SU-DHL-6 (cell line): ENCODE results near the gene RSPH1.

Experiments used
- H2AFZ ChIP-seq: fragments of 200-600 bp; sonication (generic); 2 replicates; pipeline ENCODE4 v1.6.1; 2014; ENCODE audit warnings: low read depth, mild to moderate bottlenecking, moderate library complexity, mixed read lengths, antibody characterized with exemption, low read length; ENCODE audit not compliant: severe bottlenecking
- H3F3A ChIP-seq: fragments of 200-600 bp; shearing (Covaris generic); 2 replicates; pipeline ENCODE4 v1.6.0; 2016; ENCODE audit warnings: antibody characterized with exemption, mild to moderate bottlenecking; ENCODE audit not compliant: insufficient read depth
- H3K27ac ChIP-seq: fragments of 200-600 bp; sonication (generic); 2 replicates; pipeline ENCODE4 v1.5.1; 2016; ENCODE audit warnings: low read depth, mild to moderate bottlenecking, low read length, moderate library complexity, mixed read lengths
- H3K27me3 ChIP-seq: fragments of 200-600 bp; sonication (generic), shearing (Covaris generic); 2 replicates; pipeline ENCODE4 v1.6.0; 2014; ENCODE audit warnings: mild to moderate bottlenecking, low read length
- H3K36me3 ChIP-seq: fragments of 200-600 bp; sonication (generic); 2 replicates; pipeline ENCODE4 v1.6.1; 2014; ENCODE audit warnings: mild to moderate bottlenecking, low read length, mixed read lengths
- H3K4me2 ChIP-seq: fragments of 300-600, 200-600 bp; shearing (Covaris generic), sonication (generic); 2 replicates; pipeline ENCODE4 v1.6.0; 2014; ENCODE audit warnings: low read length, low read depth, mild to moderate bottlenecking; ENCODE audit not compliant: poor library complexity, severe bottlenecking
- H3K4me3 ChIP-seq: fragments of 200-600 bp; sonication (generic); 2 replicates; pipeline ENCODE4 v1.5.1; 2014; ENCODE audit warnings: antibody characterized with exemption, low read length, mild to moderate bottlenecking, mixed read lengths; ENCODE audit not compliant: insufficient read depth, poor library complexity, severe bottlenecking
- H3K79me2 ChIP-seq: fragments of 200-600 bp; sonication (generic); 2 replicates; pipeline ENCODE4 v1.6.1; 2014; ENCODE audit warnings: mild to moderate bottlenecking, low read length, moderate library complexity; ENCODE audit not compliant: insufficient read depth
- H3K9ac ChIP-seq: fragments of 200-600 bp; sonication (generic); 2 replicates; pipeline ENCODE4 v1.7.0; 2014; ENCODE audit warnings: mild to moderate bottlenecking, low read length
- H3K9me2 ChIP-seq: fragments of 200-600 bp; sonication (generic); replicated peaks from 2 replicates; pipeline ENCODE4 v1.6.1; 2014; ENCODE audit warnings: low read length; ENCODE audit not compliant: insufficient read depth
- H3K9me3 ChIP-seq: fragments of 200-600 bp; sonication (generic); 2 replicates; pipeline ENCODE4 v1.6.1; 2014; ENCODE audit warnings: low read length, mixed read lengths; ENCODE audit not compliant: insufficient read depth
- H4K20me1 ChIP-seq: fragments of 200-600 bp; sonication (generic); 2 replicates; pipeline ENCODE4 v1.6.1; 2014; ENCODE audit warnings: low read depth, mild to moderate bottlenecking, antibody characterized with exemption, low read length, moderate library complexity, mixed read lengths
- EZH2phosphoT487 ChIP-seq: fragments of 200-600 bp; sonication (generic), shearing (Covaris generic); conservative IDR thresholded peaks from 2 replicates; pipeline ENCODE4 v1.6.1; 2018; ENCODE audit warnings: mild to moderate bottlenecking, antibody characterized with exemption, low read length, moderate library complexity, mixed read lengths
- TF ChIP-seq, protein P1 (sequence below): fragments of 200-600 bp; sonication (generic); IDR thresholded peaks from one replicate; pipeline ENCODE4 v1.5.1; 2017; ENCODE audit warnings: antibody characterized with exemption, mild to moderate bottlenecking, low read length, moderate library complexity; ENCODE audit not compliant: insufficient read depth, poor library complexity, severe bottlenecking

RSPH1 gene

DNA sequence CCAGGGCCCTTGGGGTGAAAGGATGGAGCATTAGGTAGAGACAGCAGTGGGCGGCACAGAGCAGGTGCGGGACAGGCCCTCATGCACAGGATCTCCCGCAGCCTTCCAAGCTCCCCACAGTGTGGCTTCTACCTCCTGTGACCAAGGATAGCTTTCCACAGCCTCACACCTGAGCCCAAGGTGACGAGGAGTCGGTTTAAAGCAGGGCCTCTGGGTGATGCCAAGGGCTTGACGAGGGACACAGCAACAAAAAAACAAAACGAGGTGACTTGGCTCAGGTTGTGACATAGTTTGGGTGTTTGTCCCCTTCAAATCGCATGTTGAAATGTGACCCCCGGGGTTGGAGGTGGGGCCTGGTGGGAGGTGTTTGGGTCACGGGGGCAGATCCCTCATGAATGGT, 15.3 kb downstream of the RSPH1 start:
- no peak overlapping the region for H2AFZ ChIP-seq
- H3K9me2 ChIP-seq, result no peaks in the 10 kb centered on the region
- no peaks in the 10 kb centered on the region for H3K36me3 ChIP-seq
- H3K27me3 ChIP-seq, result no peaks in the 10 kb centered on the region
- no peaks in the 10 kb centered on the region for H3K9me3 ChIP-seq
- TF ChIP-seq EZH2phosphoT487, result no peak
- TF ChIP-seq, protein P1, sequence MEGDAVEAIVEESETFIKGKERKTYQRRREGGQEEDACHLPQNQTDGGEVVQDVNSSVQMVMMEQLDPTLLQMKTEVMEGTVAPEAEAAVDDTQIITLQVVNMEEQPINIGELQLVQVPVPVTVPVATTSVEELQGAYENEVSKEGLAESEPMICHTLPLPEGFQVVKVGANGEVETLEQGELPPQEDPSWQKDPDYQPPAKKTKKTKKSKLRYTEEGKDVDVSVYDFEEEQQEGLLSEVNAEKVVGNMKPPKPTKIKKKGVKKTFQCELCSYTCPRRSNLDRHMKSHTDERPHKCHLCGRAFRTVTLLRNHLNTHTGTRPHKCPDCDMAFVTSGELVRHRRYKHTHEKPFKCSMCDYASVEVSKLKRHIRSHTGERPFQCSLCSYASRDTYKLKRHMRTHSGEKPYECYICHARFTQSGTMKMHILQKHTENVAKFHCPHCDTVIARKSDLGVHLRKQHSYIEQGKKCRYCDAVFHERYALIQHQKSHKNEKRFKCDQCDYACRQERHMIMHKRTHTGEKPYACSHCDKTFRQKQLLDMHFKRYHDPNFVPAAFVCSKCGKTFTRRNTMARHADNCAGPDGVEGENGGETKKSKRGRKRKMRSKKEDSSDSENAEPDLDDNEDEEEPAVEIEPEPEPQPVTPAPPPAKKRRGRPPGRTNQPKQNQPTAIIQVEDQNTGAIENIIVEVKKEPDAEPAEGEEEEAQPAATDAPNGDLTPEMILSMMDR, result no peak
- no peak overlapping the region for H3K4me3 ChIP-seq
- no peaks in the 10 kb centered on the region for H4K20me1 ChIP-seq
- H3K9ac ChIP-seq, result no peak overlapping the region
- H3K79me2 ChIP-seq, result no peaks in the 10 kb centered on the region
- H3K27ac ChIP-seq, result no peak overlapping the region
- H3K4me2 ChIP-seq, result no peak overlapping the region
- H3F3A ChIP-seq, result no peaks in the 10 kb centered on the region

DNA sequence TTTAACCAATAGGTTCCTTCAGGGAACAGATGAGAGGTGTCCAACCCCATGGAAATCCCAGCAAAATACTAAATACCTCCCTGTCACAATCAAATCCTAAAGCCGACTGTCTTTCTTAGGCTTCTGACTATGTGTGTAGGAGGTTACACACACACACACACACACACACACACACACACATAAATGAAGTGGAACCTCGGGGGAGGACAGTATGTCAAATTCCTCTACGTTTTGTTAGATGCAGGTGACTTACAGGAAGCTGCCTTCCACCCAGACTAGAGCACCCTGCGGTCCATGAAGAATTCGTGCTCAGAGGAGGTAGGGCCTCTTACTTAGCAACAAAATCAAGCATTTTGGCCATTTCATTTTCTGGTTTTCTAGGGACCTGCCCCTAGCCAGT, 16.4 kb downstream of the RSPH1 start:
- no peak overlapping the region for H3K4me2 ChIP-seq
- H3K9me3 ChIP-seq, result no peaks in the 10 kb centered on the region
- TF ChIP-seq, protein P1, result no peak
- TF ChIP-seq EZH2phosphoT487, result no peak
- H3F3A ChIP-seq, result no peaks in the 10 kb centered on the region
- no peaks in the 10 kb centered on the region for H3K9me2 ChIP-seq
- no peaks in the 10 kb centered on the region for H4K20me1 ChIP-seq
- H3K79me2 ChIP-seq, result no peaks in the 10 kb centered on the region
- H3K27me3 ChIP-seq, result no peaks in the 10 kb centered on the region
- H3K9ac ChIP-seq, result no peak overlapping the region
- H3K27ac ChIP-seq, result no peak overlapping the region
- no peak overlapping the region for H3K4me3 ChIP-seq
- no peak overlapping the region for H2AFZ ChIP-seq
- H3K36me3 ChIP-seq, result no peaks in the 10 kb centered on the region

DNA sequence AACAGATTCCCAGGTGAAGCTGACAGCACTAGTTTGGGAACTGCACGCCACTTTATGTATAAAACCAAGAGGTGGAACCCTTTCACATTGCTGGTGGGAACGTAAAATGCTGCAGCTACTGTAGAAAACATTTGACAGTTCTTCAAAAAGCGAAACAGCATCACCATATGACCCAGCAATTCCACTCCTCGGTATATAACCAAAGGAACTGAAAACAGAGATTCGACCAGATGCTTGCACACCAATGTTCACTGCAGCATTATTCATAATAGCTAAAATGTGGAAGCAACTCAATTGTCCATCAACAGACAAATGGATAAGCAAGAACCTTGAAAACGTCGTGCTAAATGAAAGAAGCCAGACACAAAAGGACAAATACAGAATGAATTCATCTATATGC, 17.5 kb downstream of the RSPH1 start:
- Histone ChIP-seq H4K20me1 (no peaks in the 10 kb centered on the region), H3K4me2 (no peak overlapping the region)
- TF ChIP-seq, protein P1, result no peak
- TF ChIP-seq EZH2phosphoT487, result no peak

More for the DNA sequence above, 17.5 kb downstream of the RSPH1 start:
- Histone ChIP-seq H3K27ac (no peak overlapping the region), H3K4me3 (no peak overlapping the region), H3K9ac (no peak overlapping the region), H3K27me3 (no peaks in the 10 kb centered on the region), H2AFZ (no peak overlapping the region), H3K36me3 (no peaks in the 10 kb centered on the region), H3K9me3 (no peaks in the 10 kb centered on the region), H3K9me2 (no peaks in the 10 kb centered on the region), H3K79me2 (no peaks in the 10 kb centered on the region), H3F3A (no peaks in the 10 kb centered on the region)
